HepG2 (cell line): ENCODE results near the gene EPHA2. TPM values are rescaled to one million over a fixed set of nuclear protein-coding genes. Genes with fewer than 3 reads are reported as not detected.

Experiments used
- ASH2L ChIP-seq: fragments of 300-600, 200-600 bp; sonication (generic); IDR thresholded peaks from 2 replicates; pipeline ENCODE4 v1.7.0; 2017; ENCODE audit warnings: low read depth, mild to moderate bottlenecking, moderate library complexity, mixed read lengths, low read length; ENCODE audit not compliant: insufficient read length
- CHD2 ChIP-seq: IDR thresholded peaks from 2 replicates; pipeline ENCODE4 v1.6.1; 2011; ENCODE audit warnings: low read depth, low read length, improper control_type of control experiment
- HOXA9 ChIP-seq: sonication (generic); formaldehyde crosslinking; IDR thresholded peaks from 2 replicates; pipeline ENCODE4 v1.8.1; 2022; ENCODE audit warnings: missing genetic modification reagents, mild to moderate bottlenecking, moderate library complexity, borderline replicate concordance
- IRF9 ChIP-seq: sonication (generic); formaldehyde crosslinking; IDR thresholded peaks from 2 replicates; pipeline ENCODE4 v1.8.0; 2022; ENCODE audit warnings: missing genetic modification reagents, mild to moderate bottlenecking, borderline replicate concordance
- NR2C2 ChIP-seq: sonication (generic); formaldehyde crosslinking; IDR thresholded peaks from 2 replicates; pipeline ENCODE4 v1.4.0; 2020; ENCODE audit warnings: missing genetic modification reagents, mild to moderate bottlenecking, moderate library complexity, borderline replicate concordance
- ONECUT2 ChIP-seq: sonication (generic); formaldehyde crosslinking; IDR thresholded peaks from 2 replicates; pipeline ENCODE4 v1.4.0; 2020; ENCODE audit warnings: missing genetic modification reagents
- PAWR ChIP-seq: sonication (generic); formaldehyde crosslinking; IDR thresholded peaks from 2 replicates; pipeline ENCODE4 v1.4.0; 2020; ENCODE audit warnings: missing genetic modification reagents, mild to moderate bottlenecking, borderline replicate concordance
- RFXAP ChIP-seq: sonication (generic); formaldehyde crosslinking; IDR thresholded peaks from 2 replicates; pipeline ENCODE4 v1.4.0; 2020; ENCODE audit warnings: missing genetic modification reagents, borderline replicate concordance
- SMAD9 ChIP-seq: sonication (generic); formaldehyde crosslinking; IDR thresholded peaks from 2 replicates; pipeline ENCODE4 v1.5.1; 2020; ENCODE audit warnings: mild to moderate bottlenecking, missing genetic modification reagents
- SP2 ChIP-seq: sonication (generic); formaldehyde crosslinking; IDR thresholded peaks from 2 replicates; pipeline ENCODE4 v1.5.1; 2020; ENCODE audit warnings: mild to moderate bottlenecking, missing genetic modification reagents
- SUZ12 ChIP-seq: fragments of 150-350 bp; IDR thresholded peaks from 2 replicates; pipeline ENCODE4 v1.6.1; 2014; ENCODE audit warnings: low read depth, low read length
- TOE1 ChIP-seq: sonication (generic); formaldehyde crosslinking; IDR thresholded peaks from 2 replicates; pipeline ENCODE4 v1.4.0; 2020; ENCODE audit warnings: mild to moderate bottlenecking, missing genetic modification reagents
- TRIM24 ChIP-seq: sonication (generic); formaldehyde crosslinking; IDR thresholded peaks from 2 replicates; pipeline ENCODE4 v1.8.0; 2022; ENCODE audit warnings: mild to moderate bottlenecking, missing genetic modification reagents
- ZBTB8A ChIP-seq: sonication (generic); formaldehyde crosslinking; IDR thresholded peaks from 2 replicates; pipeline ENCODE4 v1.4.0; 2020; ENCODE audit warnings: mild to moderate bottlenecking, low read depth, missing genetic modification reagents, borderline replicate concordance
- ZNF143 ChIP-seq: sonication (generic); formaldehyde crosslinking; IDR thresholded peaks from 2 replicates; pipeline ENCODE4 v1.4.0; 2020; ENCODE audit warnings: missing genetic modification reagents
- ZNF605 ChIP-seq: sonication (generic); formaldehyde crosslinking; IDR thresholded peaks from 2 replicates; pipeline ENCODE4 v1.8.0; 2022; ENCODE audit warnings: mild to moderate bottlenecking, missing genetic modification reagents
- ZNF672 ChIP-seq: sonication (generic); formaldehyde crosslinking; IDR thresholded peaks from 2 replicates; pipeline ENCODE4 v1.8.1; 2022; ENCODE audit warnings: missing genetic modification reagents
- ZNF720 ChIP-seq: sonication (generic); formaldehyde crosslinking; IDR thresholded peaks from 2 replicates; pipeline ENCODE4 v1.4.0; 2020; ENCODE audit warnings: missing genetic modification reagents
- ZNF788 ChIP-seq: sonication (generic); formaldehyde crosslinking; IDR thresholded peaks from 2 replicates; pipeline ENCODE4 v1.5.0; 2020; ENCODE audit warnings: mild to moderate bottlenecking, missing genetic modification reagents, borderline replicate concordance
- ZSCAN5A ChIP-seq: sonication (generic); formaldehyde crosslinking; IDR thresholded peaks from 2 replicates; pipeline ENCODE4 v1.8.0; 2022; ENCODE audit warnings: mild to moderate bottlenecking, missing genetic modification reagents, borderline replicate concordance
- polyA plus RNA-seq, 8 experiments: library from polyadenylated mRNA; depleted of rRNA in 3 of 8; stranded (reverse) in 7 of 8; unstranded in 1 of 8; fragments of >200 nt; fragmentation: Illumina TruSeq in 4 of 8; extraction: Trizol in 4 of 8; gene quantifications; 2 replicates each; pipeline versions ENCODE4 v1.2.1 to v1.2.3, GENCODE V29; 2011 to 2016; ENCODE audit warnings: low read depth in 4 of 8, missing spikeins in 1 of 8, mixed read lengths in 1 of 8; ENCODE audit not compliant: insufficient read depth in 1 of 8
- total RNA-seq, 5 experiments: library from RNA; depleted of rRNA; stranded (reverse); fragments of >200 nt; fragmentation: Illumina TruSeq; extraction: Trizol; gene quantifications; 2 replicates each; pipeline ENCODE4 v1.2.3, GENCODE V29; 2016; ENCODE audit warnings: low read depth in 1 of 5
- TF ChIP-seq, protein P1 (sequence below): fragments of 450-650 bp; IDR thresholded peaks from 2 replicates; pipeline ENCODE4 v1.6.1; 2017; ENCODE audit warnings: mild to moderate bottlenecking
- TF ChIP-seq, protein P2 (sequence below): sonication (generic); formaldehyde crosslinking; IDR thresholded peaks from 2 replicates; pipeline ENCODE4 v1.5.0; 2020; ENCODE audit warnings: mild to moderate bottlenecking, missing genetic modification reagents

Gene EPHA2
- total and polyA plus RNA-seq, 2 of the 13 experiments (the other 11 are each of a cell fraction or from before 2014, with no cell fraction given): 33.6 to 53.6 TPM

- TF ChIP-seq ZNF605 (CRISPR knock-in tag): peak; percentile 45
- TF ChIP-seq ZBTB8A: no peak
- no peak for TF ChIP-seq TRIM24 (CRISPR knock-in tag)
- no peak for TF ChIP-seq SMAD9 (CRISPR knock-in tag)
- TF ChIP-seq ZNF720: no peak
- no peak for TF ChIP-seq SP2 (CRISPR knock-in tag)
- peak; percentile 23 for TF ChIP-seq ASH2L
- no peak for TF ChIP-seq IRF9
- TF ChIP-seq ZNF143 (CRISPR knock-in tag): no peak
- no peak for TF ChIP-seq ZNF672 (CRISPR knock-in tag)
- peak; percentile 39; the same call in 1 of the 2 replicates for TF ChIP-seq ZNF788 (CRISPR knock-in tag)
- TF ChIP-seq ONECUT2 (CRISPR knock-in tag): no peak
- no peak for TF ChIP-seq CHD2
- peak; percentile 71; the same call in 1 of the 2 replicates for TF ChIP-seq ZSCAN5A (CRISPR knock-in tag)
- no peak for TF ChIP-seq PAWR (CRISPR knock-in tag)
- TF ChIP-seq, protein P1, sequence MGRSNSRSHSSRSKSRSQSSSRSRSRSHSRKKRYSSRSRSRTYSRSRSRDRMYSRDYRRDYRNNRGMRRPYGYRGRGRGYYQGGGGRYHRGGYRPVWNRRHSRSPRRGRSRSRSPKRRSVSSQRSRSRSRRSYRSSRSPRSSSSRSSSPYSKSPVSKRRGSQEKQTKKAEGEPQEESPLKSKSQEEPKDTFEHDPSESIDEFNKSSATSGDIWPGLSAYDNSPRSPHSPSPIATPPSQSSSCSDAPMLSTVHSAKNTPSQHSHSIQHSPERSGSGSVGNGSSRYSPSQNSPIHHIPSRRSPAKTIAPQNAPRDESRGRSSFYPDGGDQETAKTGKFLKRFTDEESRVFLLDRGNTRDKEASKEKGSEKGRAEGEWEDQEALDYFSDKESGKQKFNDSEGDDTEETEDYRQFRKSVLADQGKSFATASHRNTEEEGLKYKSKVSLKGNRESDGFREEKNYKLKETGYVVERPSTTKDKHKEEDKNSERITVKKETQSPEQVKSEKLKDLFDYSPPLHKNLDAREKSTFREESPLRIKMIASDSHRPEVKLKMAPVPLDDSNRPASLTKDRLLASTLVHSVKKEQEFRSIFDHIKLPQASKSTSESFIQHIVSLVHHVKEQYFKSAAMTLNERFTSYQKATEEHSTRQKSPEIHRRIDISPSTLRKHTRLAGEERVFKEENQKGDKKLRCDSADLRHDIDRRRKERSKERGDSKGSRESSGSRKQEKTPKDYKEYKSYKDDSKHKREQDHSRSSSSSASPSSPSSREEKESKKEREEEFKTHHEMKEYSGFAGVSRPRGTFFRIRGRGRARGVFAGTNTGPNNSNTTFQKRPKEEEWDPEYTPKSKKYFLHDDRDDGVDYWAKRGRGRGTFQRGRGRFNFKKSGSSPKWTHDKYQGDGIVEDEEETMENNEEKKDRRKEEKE: no peak
- TF ChIP-seq NR2C2: no peak
- TF ChIP-seq, protein P2, sequence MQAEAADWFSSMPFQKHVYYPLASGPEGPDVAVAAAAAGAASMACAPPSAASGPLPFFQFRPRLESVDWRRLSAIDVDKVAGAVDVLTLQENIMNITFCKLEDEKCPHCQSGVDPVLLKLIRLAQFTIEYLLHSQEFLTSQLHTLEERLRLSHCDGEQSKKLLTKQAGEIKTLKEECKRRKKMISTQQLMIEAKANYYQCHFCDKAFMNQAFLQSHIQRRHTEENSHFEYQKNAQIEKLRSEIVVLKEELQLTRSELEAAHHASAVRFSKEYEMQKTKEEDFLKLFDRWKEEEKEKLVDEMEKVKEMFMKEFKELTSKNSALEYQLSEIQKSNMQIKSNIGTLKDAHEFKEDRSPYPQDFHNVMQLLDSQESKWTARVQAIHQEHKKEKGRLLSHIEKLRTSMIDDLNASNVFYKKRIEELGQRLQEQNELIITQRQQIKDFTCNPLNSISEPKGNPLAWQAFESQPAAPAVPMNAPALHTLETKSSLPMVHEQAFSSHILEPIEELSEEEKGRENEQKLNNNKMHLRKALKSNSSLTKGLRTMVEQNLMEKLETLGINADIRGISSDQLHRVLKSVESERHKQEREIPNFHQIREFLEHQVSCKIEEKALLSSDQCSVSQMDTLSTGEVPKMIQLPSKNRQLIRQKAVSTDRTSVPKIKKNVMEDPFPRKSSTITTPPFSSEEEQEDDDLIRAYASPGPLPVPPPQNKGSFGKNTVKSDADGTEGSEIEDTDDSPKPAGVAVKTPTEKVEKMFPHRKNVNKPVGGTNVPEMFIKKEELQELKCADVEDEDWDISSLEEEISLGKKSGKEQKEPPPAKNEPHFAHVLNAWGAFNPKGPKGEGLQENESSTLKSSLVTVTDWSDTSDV: no peak
- TF ChIP-seq RFXAP (CRISPR knock-in tag): no peak
- TF ChIP-seq HOXA9: no peak
- TF ChIP-seq TOE1 (CRISPR knock-in tag): no peak
- no peak for TF ChIP-seq SUZ12
Measured at GRCh38 chr1:16146279-16147155, 9.4 kb downstream of the EPHA2 start (continued).
